Activated B cell treated with CpG ODN at 0.5 μM for 24 hours (primary cell): ENCODE data around the gene TBC1D9B. TPM values are rescaled to one million over a fixed set of nuclear protein-coding genes. Genes with fewer than 3 reads are reported as not detected.

Experiments
- ATAC-seq: fragments of 200-7000 bp; cut with Tn5 transposase; one replicate; pipeline ENCODE4 v1.10.0; 2021; ENCODE audit warnings: low read depth, mild to moderate bottlenecking, moderate library complexity
- CTCF ChIA-PET: fragments of 350-600 bp; sonication (Branson Sonifier 250); formaldehyde crosslinking; loops from one replicate; lab custom pipeline; 2021; ENCODE audit warnings: antibody characterized with exemption; lab: Charles Lee
- POLR2A ChIA-PET: fragments of 350-600 bp; sonication (Branson Sonifier 250); formaldehyde crosslinking; loops from one replicate; lab custom pipeline; 2021; ENCODE audit warnings: antibody characterized with exemption; lab: Charles Lee
- DNase-seq: peaks from one replicate; pipeline ENCODE4 v3.0.0; 2022
- H3K27ac Mint-ChIP-seq: one replicate; pipeline ENCODE4 v1.8.0; 2020; ENCODE audit warnings: mixed read lengths
- H3K27me3 Mint-ChIP-seq: one replicate; pipeline ENCODE4 v1.8.0; 2021; ENCODE audit warnings: mixed read lengths
- H3K36me3 Mint-ChIP-seq: one replicate; pipeline ENCODE4 v1.8.0; 2021; ENCODE audit warnings: low read depth, mixed read lengths
- H3K4me1 Mint-ChIP-seq: one replicate; pipeline ENCODE4 v1.8.0; 2021; ENCODE audit warnings: mixed read lengths
- H3K4me3 Mint-ChIP-seq: one replicate; pipeline ENCODE4 v1.8.0; 2020; ENCODE audit warnings: mild to moderate bottlenecking, mixed read lengths
- H3K9me3 Mint-ChIP-seq: one replicate; pipeline ENCODE4 v1.8.0; 2020; ENCODE audit warnings: mixed read lengths
- CTCF ChIP-seq: fragments of 200-600 bp; IDR thresholded peaks from one replicate; pipeline ENCODE4 v1.8.0; 2022; ENCODE audit warnings: antibody characterized with exemption, mild to moderate bottlenecking
- intact Hi-C: fragments of 100-400 bp; cut with micrococcal nuclease; formaldehyde crosslinking; loops from one replicate; pipeline ENCODE4 v1.15.1; 2024
- total RNA-seq: library from RNA; stranded (reverse); gene quantifications from 2 replicates; pipeline ENCODE4 v1.2.3, GENCODE V29; 2022

The TBC1D9B gene
- total RNA-seq, 1 donor from 2014 or later: 117 TPM

GRCh38 chr5:179870952-179871351, 36.7 kb downstream of the TBC1D9B start:
- Mint-ChIP-seq H3K4me1 (no peaks in the 10 kb centered on the region), H3K9me3 (no peaks in the 10 kb centered on the region), H3K27me3 (no peaks in the 10 kb centered on the region), H3K36me3 (peaks cover 69% of the 10 kb centered on the region), H3K4me3 (no peak overlapping the region), H3K27ac (no peak overlapping the region)
- CTCF ChIA-PET: interaction anchor here (1.2 kb wide), 1 partner anchor 104 kb away, joined by 4 read pairs; no protein-coding TSS in a partner anchor
- no peak for ATAC-seq
- POLR2A ChIA-PET: no interaction called here
- TF ChIP-seq CTCF: no peak
- intact Hi-C loops: no loop called here
- no peak for DNase-seq

GRCh38 chr5:179870403-179870903, 37.2 kb downstream of the TBC1D9B start:
- Mint-ChIP-seq H3K27me3 (no peaks in the 10 kb centered on the region), H3K36me3 (peaks cover 70% of the 10 kb centered on the region), H3K27ac (no peak overlapping the region), H3K4me1 (no peaks in the 10 kb centered on the region), H3K9me3 (no peaks in the 10 kb centered on the region), H3K4me3 (no peak overlapping the region)
- ChIA-PET CTCF (no interaction called here), POLR2A (no interaction called here)
- ATAC-seq (no peak), DNase-seq (no peak)
- no peak for TF ChIP-seq CTCF
- intact Hi-C loops: no loop called here

- TF ChIP-seq CTCF: no peak
- Mint-ChIP-seq H3K4me1 (no peaks in the 10 kb centered on the region), H3K4me3 (no peak overlapping the region), H3K9me3 (no peaks in the 10 kb centered on the region), H3K36me3 (peaks cover 70% of the 10 kb centered on the region), H3K27me3 (no peaks in the 10 kb centered on the region), H3K27ac (no peak overlapping the region)
- ChIA-PET CTCF (no interaction called here), POLR2A (no interaction called here)
- no peak for ATAC-seq
- intact Hi-C loops: no loop called here
- DNase-seq: no peak
These were observed 37.9 kb downstream of the TBC1D9B start for GRCh38 chr5:179869641-179870402.

- TF ChIP-seq CTCF: no peak
- DNase-seq (no peak), ATAC-seq (no peak)
- ChIA-PET CTCF (interaction anchor here (1.0 to 1.2 kb wide), 2 partner anchors 106 to 246 kb away, joined by 3 read pairs; partner anchors contain the start of gene HNRNPH1), POLR2A (no interaction called here)
- no peaks in the 10 kb centered on the region for H3K27me3 Mint-ChIP-seq
- H3K36me3 Mint-ChIP-seq: peaks cover 69% of the 10 kb centered on the region
- no peaks in the 10 kb centered on the region for H3K4me1 Mint-ChIP-seq
- H3K27ac Mint-ChIP-seq: no peak overlapping the region
- no peaks in the 10 kb centered on the region for H3K9me3 Mint-ChIP-seq
- intact Hi-C loops: no loop called here
- no peak overlapping the region for H3K4me3 Mint-ChIP-seq
These were observed 38.6 kb downstream of the TBC1D9B start for GRCh38 chr5:179869101-179869500.

- ChIA-PET CTCF (interaction anchor here (1.0 to 1.2 kb wide), 2 partner anchors 106 to 245 kb away, joined by 3 read pairs; partner anchors contain the start of gene HNRNPH1), POLR2A (no interaction called here)
- DNase-seq (no peak), ATAC-seq (no peak)
- H3K9me3 Mint-ChIP-seq: no peaks in the 10 kb centered on the region
- TF ChIP-seq CTCF: no peak
- no peaks in the 10 kb centered on the region for H3K4me1 Mint-ChIP-seq
- no peak overlapping the region for H3K4me3 Mint-ChIP-seq
- H3K36me3 Mint-ChIP-seq: peaks cover 70% of the 10 kb centered on the region
- intact Hi-C loops: no loop called here
- H3K27ac Mint-ChIP-seq: no peak overlapping the region
- no peaks in the 10 kb centered on the region for H3K27me3 Mint-ChIP-seq
These were observed 39.2 kb downstream of the TBC1D9B start for GRCh38 chr5:179868541-179868940.
